Epithelial cell of esophagus (primary cell): ENCODE data around the gene ZACN.

Experiments used
- DNase-seq: peaks from one replicate; pipeline ENCODE4 v3.0.0; 2010; ENCODE audit warnings: low read depth
- H3K4me3 ChIP-seq: 2 replicates; pipeline ENCODE4 v1.5.1; 2011; ENCODE audit warnings: mild to moderate bottlenecking, low read length, control low read depth
- TF ChIP-seq, protein P1 (sequence below): IDR thresholded peaks from 2 replicates; pipeline ENCODE4 v1.5.1; 2011; ENCODE audit warnings: low read depth, mild to moderate bottlenecking, low read length, control low read depth, inconsistent platforms; ENCODE audit not compliant: insufficient read depth; ENCODE audit errors: missing control alignments

The ZACN gene

DNA sequence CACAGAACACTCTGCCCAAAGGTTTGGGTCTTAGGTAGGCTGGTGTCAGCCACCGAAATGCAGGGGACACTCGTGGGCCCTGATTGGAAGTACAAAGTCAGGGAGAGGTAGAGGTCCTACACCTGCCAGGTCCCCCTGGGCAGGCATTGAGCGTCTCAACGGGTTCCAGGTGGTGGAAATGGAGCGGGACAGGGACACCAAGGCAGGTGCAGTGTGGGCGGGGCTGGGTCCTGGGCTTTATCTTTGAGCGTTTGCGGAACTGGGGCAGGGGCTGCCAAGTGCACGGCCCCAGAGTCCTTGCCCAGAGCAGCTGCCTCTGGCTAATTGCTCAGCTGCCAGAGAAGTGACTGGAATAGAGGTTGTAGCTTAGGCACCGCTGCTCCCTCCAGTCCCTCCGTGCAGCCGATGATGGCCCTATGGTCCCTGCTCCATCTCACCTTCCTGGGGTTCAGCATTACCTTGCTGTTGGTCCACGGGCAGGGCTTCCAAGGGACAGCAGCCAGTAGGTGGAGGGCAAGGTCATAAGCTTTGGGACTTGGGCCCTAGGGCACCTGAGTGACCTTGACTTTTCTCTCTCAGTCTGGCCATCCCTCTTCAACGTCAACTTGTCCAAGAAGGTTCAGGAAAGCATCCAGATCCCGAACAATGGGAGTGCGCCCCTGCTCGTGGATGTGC is at the start of gene ZACN:
TSS of gene ZACN (plus strand) at position 323 of the 675 bp plus-strand sequence. CDS start at position 406, 83 bp downstream.
- no peak for DNase-seq
- no peak within 1 kb of the TSS for H3K4me3 ChIP-seq
- TF ChIP-seq, protein P1, sequence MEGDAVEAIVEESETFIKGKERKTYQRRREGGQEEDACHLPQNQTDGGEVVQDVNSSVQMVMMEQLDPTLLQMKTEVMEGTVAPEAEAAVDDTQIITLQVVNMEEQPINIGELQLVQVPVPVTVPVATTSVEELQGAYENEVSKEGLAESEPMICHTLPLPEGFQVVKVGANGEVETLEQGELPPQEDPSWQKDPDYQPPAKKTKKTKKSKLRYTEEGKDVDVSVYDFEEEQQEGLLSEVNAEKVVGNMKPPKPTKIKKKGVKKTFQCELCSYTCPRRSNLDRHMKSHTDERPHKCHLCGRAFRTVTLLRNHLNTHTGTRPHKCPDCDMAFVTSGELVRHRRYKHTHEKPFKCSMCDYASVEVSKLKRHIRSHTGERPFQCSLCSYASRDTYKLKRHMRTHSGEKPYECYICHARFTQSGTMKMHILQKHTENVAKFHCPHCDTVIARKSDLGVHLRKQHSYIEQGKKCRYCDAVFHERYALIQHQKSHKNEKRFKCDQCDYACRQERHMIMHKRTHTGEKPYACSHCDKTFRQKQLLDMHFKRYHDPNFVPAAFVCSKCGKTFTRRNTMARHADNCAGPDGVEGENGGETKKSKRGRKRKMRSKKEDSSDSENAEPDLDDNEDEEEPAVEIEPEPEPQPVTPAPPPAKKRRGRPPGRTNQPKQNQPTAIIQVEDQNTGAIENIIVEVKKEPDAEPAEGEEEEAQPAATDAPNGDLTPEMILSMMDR: no peak

DNA sequence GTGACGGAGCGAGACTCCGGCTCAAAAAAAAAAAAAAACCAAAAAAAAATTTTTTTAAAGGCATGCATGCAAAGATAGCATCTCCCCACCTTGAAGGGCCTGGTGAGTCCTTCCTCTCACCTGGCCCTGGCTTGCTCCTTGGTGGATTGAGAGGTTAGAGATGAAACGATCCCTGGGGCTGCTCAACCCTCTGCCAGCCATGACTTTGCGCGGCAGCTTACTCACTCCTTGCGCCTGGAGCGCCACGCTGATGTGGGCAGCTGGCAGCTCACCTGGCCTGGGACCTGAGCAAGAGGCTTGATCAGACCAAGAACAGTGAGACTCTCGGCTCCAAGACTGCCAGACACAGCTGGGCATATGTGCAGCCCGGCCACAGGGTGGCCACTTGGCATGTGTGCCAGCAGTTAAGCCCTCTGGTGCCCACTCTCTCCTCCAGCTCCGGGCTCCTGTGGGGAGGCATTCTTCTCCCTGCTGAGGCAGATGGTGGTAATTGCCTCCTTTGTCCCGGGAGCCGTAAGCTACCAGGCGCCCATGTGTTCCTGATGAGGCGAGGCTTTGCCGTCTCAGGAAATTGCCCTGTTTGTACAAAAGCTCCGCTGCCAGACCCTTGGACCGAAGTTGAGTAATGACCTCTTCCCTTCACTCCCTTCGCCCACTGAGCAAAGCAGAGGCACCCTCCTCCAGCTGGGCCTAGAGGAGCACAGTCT is 46.8 kb upstream of the ZACN start:
- TF ChIP-seq, protein P1: no peak
- no peak overlapping the region for H3K4me3 ChIP-seq

DNA sequence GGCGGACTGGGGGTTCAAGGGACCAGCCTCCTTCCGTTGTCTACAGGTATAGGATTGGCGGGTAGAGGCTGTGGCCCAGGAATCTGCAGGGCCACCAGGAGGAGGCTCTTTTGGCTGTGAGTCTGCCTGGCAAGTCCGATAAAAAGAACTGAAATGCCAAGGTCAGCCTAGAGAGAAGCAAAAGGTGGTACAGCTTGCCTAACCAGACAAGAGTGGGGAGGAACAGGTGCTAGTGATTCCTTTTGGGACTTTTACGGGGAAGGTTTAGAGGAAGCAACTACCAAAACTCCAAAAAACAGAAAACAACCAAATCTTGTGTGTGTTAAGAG is 46.2 kb upstream of the ZACN start:
- no peak for DNase-seq
- H3K4me3 ChIP-seq: no peak overlapping the region

More for the DNA sequence above, 46.8 kb upstream of the ZACN start:
- DNase-seq: no peak

DNA sequence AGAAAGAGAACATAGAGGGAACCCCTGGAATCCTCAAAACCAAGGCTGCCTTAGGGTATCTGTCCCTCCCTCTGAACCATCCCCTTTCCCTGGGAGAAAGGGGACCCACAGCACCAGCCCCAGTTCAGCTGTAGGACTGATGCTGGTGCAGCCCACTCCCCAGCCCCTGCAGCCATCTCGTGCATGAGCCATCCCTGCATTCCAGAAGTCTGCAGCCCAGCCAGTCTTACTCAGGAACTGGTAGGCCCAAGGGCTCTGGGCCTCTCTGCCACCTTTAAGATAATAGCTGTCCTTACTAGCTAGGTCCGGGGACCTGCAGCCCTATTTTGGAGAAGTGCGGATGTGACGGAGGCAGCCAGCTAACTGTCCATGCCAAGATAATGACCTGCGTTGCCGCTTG is 45.8 kb upstream of the ZACN start:
- H3K4me3 ChIP-seq: no peak overlapping the region
- DNase-seq: no peak
- TF ChIP-seq, protein P1: no peak

More for the DNA sequence above, 46.2 kb upstream of the ZACN start:
- TF ChIP-seq, protein P1: no peak

DNA sequence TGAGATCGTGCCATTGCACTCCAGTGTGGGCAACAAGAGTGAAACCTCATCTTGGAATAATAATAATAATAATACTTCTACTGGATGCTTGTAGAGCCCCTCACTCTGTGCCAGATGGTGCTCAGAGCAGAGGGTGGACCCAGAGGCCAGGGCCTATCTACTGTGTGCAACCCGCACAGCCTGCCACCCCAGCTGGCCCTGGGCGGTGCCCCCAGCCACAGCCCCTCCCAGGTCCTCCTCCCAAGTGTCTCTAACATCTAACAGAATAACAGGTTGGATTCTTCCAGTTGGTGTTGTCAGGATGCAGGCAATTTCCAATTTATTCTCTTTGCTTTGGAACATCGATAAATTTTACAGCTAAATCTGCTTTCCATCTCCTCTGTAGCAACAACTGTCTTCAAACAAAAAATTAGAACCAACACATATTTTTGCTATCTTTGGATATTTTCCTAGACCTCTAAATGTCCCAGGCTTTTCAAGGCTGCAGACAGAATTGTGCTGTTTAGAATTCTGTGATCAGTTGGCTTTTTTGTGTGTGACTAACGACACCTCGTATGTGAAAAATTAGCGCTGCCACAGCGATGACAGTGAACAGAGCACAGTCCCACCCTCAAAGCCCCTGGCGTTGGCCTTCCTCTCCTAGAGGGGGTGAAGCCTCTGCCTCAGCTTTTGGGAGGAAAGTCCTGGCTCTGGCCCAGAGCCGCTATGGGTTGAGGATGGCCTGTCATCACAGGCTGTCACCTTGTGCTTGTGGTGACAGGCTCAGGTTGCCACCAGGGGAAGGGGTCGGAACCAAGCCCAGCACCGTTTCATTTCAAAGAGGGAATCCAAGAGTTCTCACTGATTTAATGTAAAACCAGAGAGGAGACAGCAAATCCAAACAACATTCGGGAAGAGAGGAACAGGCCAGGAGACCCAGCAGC is 44.3 kb upstream of the ZACN start:
- H3K4me3 ChIP-seq: no peak overlapping the region
- TF ChIP-seq, protein P1: no peak
- DNase-seq: no peak

DNA sequence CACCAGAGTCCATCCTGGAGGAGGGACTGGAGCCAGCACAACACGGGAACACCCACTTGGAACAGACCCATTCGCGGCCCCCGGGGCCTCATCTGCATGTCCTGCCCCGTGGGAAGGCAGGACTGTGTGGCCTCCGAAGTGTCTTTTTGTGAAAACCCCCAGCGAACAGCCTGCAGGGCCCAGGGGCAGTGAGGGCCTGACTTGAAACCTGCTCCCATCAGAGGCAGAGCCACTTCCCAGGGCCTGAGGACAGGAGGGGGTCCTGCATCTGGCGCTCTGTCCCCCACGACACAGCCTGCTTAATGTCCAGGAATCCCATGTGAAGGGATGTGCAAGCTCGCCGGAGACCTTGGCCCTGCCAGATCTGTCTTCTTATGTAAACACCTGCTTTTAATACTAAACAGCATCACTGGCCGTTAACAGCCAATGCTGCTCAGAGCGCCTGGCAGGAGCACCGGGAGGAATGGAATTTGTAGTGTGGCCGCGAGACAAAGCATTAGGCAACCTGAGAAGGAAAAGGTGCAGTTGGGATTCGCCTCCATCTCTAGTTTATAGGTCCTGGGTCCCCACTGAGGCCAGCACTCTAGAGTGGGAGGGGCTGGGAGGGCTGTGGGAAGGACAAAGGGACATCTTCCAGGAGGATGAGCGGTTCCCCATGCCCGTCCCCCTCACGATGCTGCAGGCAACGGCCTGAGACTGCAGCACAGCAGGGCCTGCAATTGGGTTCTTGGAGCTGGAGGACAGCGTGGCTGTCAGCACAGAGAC is 42.3 kb upstream of the ZACN start:
- DNase-seq: no peak
- H3K4me3 ChIP-seq: no peak overlapping the region
- TF ChIP-seq, protein P1: no peak
